ENCODE results near the gene IBA57.
"Not testable (repeated sequence)": the region's sequence is repeated elsewhere in the genome, so short reads cannot be mapped to it uniquely, and the experiment has no call there.

Gene IBA57

DNA sequence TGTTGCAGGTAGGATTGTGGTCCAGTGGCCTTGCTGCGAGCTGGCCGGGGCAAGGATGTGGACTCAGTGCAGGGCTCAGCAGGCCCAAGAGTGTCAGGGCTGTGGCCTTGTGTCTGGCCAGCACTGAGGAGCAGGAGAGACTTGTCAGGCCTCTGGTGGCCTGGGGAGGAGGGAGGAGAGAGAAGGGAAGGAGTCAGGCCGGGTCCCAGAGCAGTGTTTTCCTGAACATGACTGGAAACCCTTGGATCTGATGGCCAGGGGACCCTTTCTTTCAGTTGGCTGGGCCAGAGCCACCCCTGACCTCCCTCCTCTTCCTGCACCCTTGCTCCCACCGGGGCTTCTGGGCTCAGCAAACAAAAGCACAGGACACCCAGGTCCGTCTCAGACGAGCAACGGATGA lies 5.1 kb downstream of the IBA57 start:
- in situ Hi-C loops (cut with MboI; ENCODE audit: low sequenced_read_pairs): no loop called here

DNA sequence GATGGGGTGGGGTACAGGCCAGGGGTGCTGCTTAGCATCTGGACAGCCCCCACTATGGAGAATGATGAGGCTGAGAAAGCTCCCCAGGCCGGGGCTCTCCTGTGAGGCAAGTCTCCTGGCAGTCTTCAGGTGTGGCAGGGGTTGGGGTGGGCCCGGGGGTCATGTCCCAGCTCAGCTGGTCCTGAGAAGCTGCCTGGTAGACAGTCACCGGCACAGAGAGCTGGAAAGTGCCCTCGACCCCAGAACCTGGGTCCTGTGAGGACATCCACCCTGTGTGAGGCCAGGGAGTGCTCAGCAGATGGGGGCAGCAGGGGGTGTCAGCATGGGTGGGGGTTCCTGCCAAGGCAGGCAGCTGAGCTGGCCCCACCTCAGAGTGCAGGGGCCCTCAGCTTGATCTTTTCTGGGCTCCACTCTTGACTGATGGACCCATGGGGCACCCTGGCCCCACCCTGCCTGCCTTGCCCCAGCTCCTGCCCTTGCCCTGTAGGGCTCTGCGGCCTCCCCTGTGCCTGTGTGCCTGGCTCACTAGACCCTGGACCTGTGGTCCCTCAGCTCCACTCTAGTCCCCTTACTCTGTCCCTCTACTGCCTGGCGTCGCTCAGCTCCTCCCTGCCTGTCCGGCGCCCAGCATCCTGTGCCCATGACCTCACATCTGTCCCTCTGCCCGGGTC lies 5.8 kb downstream of the IBA57 start:
- in situ Hi-C loops (cut with MboI; ENCODE audit: low sequenced_read_pairs): no loop called here

DNA sequence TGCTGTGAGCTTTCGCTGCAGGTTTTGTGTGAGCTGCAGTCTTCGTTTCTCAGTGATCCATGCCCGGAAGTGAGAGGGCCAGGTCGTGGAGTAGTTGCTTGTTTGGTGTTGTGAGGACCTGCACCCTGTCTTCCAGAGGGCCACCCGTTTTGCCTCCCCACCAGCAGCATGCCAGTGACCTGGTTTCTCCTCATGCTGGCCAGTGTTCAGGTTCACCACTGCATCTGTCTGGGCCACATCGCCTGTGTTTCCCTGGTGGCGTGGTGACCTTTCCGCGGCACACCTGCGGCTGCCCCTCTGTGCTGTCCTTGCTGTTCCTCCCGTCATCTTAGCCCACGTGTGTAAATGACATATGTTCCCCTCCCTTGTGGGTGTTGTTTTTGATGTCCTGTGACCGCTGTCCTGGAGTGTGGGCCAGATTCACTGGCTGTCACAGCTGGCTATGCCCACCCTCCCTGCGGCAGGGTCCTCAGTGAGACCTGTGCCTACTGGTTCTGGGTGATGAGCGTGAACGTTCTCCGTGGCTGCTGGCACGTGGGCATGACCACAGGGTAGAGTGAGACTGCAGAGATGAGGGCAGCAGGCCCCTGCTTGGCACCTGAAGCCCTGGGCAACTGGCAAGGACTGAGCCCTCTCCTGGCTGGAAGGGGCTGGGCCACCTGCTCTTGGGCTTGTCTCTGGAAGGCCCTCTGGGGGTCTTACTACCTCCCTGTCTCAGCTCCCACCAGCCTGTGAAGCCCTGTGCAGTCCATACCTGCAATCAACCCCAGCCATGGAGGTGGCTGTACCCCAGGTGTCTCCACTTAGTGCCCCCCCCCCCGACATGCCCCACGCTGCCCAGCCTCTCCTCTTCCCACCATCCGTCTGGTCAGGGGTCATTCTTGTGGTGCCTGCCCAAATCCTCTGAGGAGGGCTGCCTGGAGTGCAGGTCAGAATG lies 7.3 kb downstream of the IBA57 start:
- in situ Hi-C loops (cut with MboI; ENCODE audit: low sequenced_read_pairs): no loop called here

DNA sequence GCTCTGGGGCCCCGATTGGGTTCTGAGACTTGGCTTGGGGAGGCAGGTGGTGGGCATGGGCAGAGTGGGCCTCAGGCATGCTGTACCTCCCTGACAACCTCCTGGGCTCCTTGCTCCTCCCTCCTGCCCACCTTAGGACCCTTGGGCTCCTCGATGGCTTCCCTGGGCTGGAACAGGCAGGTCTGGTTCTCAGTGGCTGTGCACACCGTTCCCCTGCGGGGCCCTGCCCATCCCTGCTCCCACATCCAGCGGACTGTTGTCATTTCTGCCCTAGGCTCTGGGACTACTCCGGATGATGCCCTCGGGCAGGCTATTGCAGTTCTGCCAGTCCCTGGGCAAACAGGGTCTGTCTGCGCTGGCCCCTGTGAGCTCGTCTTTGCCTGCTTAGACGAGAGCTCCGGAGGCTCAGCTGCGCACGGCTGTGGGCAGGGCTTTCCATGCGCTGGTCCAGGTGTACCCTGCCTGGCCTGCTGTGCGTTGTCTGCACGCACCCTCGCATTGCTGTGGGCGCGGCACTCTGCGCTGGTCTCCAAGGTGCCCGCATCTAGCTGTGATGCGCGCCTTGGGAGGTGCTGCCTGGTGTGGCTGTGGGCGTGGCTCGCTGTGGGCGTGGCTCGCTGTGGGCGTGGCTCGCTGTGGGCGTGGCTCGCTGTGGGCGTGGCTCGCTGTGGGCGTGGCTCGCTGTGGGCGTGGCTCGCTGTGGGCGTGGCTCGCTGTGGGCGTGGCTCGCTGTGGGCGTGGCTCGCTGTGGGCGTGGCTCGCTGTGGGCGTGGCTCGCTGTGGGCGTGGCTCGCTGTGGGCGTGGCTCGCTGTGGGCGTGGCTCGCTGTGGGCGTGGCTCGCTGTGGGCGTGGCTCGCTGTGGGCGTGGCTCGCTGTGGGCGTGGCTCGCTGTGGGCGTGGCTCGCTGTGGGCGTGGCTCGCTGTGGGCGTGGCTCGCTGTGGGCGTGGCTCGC lies 8.2 kb downstream of the IBA57 start:
- in situ Hi-C loops (cut with MboI; ENCODE audit: low sequenced_read_pairs): not testable (repeated sequence)

DNA sequence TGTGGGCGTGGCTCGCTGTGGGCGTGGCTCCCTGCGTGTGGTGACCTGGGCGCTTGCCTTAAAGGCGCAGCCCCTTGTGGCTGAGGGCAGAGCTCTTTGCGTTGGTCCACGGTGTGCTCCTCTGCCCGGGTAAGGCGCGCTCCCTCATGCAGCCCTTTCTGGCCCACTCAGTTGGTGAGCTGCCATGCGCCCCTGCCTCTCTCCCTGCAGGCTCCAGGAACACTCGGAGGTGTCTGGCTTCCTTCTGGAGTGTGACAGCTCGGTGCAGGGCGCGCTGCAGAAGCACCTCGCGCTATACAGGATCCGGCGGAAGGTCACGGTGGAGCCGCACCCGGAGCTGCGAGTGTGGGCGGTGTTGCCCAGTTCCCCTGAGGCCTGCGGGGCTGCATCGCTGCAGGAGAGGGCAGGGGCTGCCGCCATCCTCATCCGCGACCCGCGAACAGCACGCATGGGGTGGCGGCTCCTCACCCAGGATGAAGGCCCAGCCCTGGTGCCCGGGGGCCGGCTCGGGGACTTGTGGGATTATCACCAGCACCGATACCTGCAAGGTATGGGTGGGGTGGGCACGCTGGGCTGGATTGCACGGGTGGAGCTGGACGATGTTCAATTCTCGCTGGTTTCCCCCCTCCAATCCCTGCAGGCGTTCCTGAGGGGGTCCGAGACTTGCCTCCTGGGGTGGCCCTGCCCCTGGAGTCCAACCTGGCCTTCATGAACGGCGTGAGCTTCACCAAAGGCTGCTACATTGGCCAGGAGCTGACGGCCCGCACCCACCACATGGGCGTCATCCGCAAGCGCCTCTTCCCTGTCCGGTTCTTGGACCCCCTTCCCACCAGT lies 9.1 kb downstream of the IBA57 start:
- in situ Hi-C loops (cut with MboI; ENCODE audit: low sequenced_read_pairs): no loop called here

DNA sequence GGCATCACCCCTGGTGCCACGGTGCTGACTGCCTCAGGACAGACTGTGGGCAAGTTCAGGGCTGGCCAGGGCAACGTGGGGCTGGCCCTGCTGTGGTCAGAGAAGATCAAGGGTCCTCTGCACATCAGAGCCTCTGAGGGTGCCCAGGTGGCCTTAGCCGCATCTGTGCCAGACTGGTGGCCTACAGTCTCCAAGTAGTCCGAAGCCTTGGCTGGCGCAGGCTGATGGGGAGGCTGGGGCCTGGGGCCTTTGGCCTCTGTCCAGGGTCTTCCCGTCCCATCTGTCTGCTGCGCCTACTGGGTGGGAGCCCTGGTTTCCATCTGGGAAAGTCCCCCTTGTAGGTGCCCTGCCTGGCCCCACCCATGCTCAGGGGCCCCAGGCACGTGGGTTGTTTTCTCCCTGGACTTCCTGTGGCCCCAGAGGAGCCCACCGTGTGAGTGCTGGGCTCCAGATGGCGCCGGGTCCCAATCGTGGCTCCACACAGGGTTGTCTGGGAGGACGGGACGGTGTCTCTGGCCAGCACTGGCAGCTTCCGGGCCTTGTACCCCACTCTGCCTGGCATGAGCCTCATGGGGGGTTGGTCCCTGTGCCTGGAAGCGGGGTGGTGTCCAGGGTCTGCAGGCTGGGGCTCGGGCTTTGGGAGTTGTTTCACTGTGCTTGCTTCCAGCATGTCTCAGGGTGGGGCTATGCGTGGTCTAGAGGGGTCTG lies 9.9 kb downstream of the IBA57 start:
- in situ Hi-C loops (cut with MboI; ENCODE audit: low sequenced_read_pairs): no loop called here

DNA sequence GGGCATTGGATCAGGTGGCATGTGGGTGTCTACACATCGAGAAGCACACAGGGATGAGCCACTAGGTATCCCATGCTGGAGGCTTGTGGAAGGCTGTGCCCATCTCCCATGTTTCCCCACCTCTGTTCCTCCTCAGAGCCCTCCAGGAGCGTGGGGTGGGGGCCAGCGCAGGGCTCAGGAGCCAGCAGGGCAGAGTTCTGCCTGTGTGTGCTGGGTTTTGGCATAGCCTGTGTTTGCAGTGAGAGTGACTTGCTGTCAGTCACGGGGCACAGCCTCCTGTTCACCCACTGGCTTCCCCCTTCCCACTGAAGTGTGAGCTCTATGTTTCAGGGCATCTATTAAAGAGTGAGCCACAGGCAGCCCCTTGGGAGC lies 10.4 kb downstream of the IBA57 start:
- in situ Hi-C loops (cut with MboI; ENCODE audit: low sequenced_read_pairs): no loop called here

DNA sequence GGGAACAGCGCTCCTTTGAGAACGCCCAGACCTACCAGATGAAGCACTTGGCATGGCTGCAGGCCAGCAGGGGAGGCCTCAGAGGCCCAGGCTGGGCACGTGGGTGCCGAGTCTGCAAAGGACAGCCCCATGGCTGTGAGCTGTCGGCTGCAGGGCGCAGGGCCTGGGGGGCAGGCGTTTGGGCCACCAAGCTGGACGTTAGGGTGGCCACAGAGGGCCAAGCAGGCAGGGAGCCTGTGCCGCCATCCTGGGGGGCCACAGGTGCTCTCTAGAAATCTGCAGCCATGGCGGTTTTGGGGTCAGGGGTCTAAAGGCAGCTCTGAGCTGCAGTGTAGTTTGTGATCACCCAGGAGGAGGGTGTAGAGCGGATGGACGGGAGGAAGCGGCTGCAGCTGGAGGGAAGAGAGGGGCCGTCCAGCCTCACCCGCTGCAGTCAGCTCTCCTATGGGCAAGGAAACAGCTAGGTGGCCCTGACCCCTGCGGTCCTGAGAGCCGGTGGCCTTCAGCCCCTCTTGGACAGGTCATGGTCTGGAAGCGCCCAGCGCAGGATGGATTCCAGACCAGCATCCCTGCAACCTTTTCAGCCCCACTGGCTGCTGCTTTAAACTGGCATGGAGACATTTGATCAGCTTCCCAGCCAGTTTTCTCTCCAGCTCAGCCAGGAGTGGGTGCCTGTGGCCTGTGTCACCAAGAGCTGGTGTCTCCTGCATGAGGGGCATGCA lies 11.0 kb downstream of the IBA57 start:
- in situ Hi-C loops (cut with MboI; ENCODE audit: low sequenced_read_pairs): no loop called here

DNA sequence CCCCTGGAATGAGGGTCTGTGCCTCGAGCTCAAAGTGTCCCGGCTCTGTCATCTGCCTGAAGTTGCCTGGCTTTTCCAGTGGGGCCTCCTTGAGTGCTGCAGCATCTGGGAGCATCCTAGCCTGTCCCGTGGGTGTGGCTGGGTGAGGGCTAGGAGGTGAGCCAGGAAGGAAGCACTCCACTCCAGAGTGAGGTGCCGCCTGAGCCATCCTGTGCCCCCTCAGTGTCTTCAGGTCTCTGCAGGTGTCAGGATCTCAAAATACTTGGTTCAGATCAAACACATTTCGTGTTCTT lies 11.5 kb downstream of the IBA57 start:
- in situ Hi-C loops (cut with MboI; ENCODE audit: low sequenced_read_pairs): no loop called here

DNA sequence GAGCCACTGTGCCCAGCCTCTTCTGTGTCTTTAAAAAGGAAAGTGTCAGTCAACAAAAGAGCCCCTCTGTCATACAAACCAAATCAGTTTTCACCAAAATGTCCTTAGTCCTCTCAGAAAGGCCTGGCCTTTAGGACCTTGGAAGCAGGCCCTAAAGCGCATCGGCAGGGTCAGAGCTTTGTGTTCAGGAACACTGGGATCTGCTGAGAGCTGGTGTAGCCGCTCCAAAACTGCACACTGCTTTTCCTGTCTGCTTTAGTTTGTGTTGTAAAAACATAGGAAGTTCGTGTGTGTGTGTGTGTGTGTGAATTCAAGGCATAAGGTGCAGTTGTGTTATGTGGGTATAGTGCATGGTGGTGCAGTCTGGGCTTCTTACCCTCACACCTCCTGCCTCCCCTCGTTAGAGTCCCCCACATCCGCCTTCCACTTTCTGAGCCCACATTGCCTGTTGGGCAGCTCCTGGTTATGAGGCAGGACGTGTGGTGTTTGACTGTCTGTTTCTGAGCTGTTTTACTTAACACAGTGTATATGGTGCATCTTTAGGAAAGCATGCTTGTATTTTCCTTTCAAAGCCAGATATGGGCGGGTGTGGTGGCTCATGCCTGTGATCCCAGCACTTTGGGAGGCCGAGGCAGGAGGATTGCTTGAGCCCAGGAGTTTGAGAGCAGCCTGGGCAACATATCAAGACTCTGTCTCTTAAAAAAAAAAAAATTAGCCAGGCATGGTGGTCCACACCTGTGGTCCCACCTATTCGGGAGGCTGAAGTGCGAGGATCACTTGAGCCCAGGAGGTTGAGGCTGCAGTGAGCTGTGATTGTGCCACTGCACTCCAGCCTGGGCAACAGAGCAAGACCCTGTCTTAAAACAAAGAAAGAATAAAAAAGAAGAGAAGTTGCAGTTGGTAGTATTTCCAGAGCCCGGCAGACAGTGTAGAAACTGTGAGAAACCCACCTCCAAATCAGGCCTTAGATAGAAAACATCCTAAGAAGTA lies 12.4 kb downstream of the IBA57 start:
- in situ Hi-C loops (cut with MboI; ENCODE audit: low sequenced_read_pairs): no loop called here

DNA sequence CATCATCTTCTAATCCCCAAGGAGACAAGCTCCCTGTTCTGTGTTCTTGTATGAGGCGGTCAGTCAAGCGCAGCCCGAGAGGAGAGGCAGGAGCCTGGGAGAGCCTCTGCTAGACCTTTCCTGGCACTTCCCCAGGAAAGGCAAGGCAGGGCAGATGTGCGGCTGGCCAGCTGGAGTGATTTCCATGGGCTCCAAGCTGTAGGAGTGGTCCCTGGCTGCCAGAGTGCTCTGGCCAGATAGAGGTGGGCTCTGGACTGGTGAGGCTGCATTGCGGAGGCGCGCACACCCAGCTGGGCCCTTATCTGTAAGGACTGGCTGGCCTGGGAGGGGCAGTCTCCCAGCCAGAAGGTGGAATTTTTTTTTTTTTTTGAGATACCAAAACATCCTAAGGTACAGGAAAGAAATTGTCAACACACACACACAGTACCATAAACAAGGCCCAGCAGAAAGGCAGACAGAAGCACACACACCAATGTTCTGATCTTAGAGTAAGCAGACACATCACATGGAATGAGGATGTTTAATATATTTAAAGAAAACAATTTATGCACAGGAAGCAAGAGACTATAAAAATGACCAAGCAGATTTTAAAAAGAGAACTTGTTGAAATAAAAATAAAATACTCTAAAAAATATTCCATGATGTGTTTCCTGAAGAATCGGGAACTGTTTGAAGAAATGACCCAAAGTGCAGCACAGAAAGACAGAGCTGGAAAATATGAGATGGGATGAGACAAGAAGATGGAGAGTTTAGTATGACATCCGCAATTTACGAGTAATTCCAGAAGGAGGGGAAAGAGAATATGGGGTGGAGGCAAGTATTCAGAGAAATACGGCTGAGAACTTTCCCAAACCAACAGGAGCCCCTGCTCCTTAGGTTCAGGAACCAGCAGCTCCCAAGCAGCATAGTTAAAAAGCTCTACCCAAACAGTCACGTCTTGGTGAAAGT lies 13.4 kb downstream of the IBA57 start:
- in situ Hi-C loops (cut with MboI; ENCODE audit: low sequenced_read_pairs): no loop called here

DNA sequence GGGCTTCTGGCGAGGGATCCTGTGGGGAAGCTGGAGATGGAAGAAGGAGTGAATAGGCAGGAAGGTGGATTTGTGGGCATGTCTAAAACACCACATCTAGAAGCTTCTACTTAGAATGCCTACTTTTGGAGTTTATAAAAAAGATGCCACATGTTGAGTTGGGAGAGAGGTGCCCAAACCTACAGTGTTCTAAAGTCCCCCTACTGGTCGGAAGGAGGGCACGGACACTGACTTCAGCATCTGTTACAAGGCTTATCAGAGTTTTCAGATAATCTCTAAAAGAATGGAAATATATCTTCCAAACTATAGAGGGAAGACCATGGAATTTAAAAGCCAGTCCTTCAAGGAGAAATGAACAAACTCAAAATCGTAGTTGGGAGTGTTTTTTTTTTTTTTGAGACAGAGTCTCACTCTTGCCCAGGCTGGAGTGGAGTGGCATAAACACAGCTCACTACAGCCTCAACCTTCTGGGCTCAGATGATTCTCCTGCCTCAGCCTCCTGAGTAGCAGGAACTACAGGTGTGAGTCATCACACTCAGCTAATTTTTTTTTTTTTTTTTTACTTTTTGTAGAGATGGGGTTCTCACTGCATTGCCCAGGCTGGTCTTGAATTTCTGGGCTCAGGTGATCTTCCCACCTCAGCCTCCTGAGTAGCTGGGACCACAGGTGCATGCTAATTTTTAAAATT lies 14.8 kb downstream of the IBA57 start:
- in situ Hi-C loops (cut with MboI; ENCODE audit: low sequenced_read_pairs): no loop called here

DNA sequence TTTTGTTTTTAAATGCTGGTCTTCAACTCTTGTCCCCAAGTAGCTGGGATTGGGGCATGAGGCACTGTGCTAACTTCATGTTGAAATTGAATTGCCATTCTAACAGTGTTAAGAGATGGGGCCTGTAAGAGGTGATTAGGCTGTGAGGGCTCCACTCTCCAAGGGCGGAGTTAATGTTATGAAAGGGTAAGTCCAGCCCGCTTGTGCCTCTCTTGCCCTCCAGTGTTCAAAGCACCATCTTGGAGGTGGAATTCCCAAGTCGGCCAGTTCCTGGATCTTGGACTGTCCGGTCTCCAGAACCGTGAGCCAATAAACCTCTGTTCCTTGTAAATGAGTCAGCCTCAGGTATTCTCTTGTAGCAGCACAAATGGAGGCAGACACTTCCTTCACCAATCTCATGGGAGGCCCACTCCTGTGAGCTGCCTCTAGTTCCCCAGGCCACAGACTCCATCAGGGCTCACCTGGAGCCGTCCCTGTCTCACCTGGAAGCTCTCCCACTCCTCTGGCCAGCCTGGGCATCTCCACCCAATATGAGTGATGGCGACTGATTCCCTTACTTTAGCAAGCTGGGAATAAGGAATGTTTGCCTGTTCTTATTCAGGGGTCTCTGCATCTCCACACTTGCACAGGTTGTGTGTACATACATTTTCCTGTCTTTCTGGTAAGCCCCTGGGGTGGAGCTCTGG lies 15.5 kb downstream of the IBA57 start:
- in situ Hi-C loops (cut with MboI; ENCODE audit: low sequenced_read_pairs): no loop called here

DNA sequence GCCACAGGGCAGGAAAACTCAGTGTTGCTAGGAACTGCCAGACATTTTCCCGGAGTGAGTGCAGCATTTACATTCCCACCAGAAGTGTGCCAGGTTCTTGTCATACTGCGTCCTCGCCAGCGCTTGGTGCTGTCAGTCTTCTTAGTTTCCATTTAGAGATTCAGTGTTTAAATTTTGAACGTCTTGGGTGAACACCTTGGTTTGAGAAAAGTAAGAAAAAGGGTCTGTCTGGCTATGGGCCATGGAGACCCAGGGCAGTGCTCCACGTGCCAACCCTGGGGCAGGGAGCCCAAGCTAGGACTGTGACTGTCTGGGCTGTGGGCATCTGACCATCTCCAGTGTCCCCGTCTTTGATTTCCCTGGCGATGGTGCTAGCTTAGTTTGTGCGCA lies 16.0 kb downstream of the IBA57 start:
- in situ Hi-C loops (cut with MboI; ENCODE audit: low sequenced_read_pairs): no loop called here

DNA sequence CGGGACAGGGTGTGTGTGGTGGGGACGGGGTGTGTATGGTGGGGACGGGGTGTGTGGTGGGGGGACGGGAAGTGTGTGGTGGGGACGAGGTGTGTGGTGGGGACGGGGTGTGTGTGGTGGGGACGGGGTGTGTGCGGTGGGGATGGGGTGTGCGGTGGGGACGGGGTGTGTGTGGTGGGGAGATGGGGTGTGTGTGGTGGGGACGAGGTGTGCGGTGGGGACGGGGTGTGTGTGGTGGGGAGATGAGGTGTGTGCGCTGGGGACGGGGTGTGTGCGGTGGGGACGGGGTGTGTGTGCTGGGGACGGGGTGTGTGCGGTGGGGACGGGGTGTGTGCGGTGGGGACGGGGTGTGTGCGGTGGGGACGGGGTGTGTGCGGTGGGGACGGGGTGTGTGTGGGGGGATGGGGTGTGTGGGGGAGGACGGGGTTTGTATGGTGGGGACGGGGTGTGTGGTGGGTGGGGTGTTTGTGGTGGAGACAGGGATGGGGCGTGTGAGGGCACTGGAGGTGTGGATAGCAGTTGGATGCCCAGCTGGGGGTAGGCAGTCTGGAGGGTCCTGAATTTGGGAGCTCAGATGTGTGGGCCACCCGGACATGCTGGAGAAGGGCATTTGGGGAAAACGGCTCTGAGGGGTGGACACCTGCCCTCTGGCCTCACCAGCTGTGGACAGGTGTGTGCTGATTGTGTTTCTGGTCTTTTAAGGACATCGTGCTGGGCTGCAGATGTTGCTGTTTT lies 16.9 kb downstream of the IBA57 start:
- in situ Hi-C loops (cut with MboI; ENCODE audit: low sequenced_read_pairs): no loop called here
